KMS-11 (cell line): Measurements from ENCODE around the gene ALKBH8.

ENCODE experiments used
- H2AFZ ChIP-seq: fragments of 200-600 bp; sonication (generic); 2 replicates; pipeline ENCODE4 v1.6.1; 2016; ENCODE audit warnings: antibody characterized with exemption, mixed run types, low read depth
- H3K27ac ChIP-seq: fragments of 200-600 bp; sonication (generic); 2 replicates; pipeline ENCODE4 v1.6.1; 2016; ENCODE audit warnings: mild to moderate bottlenecking, mixed run types
- H3K27me3 ChIP-seq: fragments of 200-600 bp; sonication (generic); 2 replicates; pipeline ENCODE4 v1.6.1; 2017; ENCODE audit warnings: mild to moderate bottlenecking, low read depth, mixed run types, moderate library complexity; ENCODE audit not compliant: insufficient read depth
- H3K36me3 ChIP-seq: fragments of 200-600 bp; sonication (generic); 2 replicates; pipeline ENCODE4 v1.6.1; 2017; ENCODE audit warnings: mild to moderate bottlenecking, mixed run types; ENCODE audit not compliant: insufficient read depth
- H3K4me1 ChIP-seq: fragments of 200-600 bp; sonication (generic); 2 replicates; pipeline ENCODE4 v1.6.1; 2016; ENCODE audit warnings: mild to moderate bottlenecking, low read depth, mixed run types; ENCODE audit not compliant: poor library complexity, severe bottlenecking
- H3K4me2 ChIP-seq: fragments of 200-600 bp; sonication (generic); 2 replicates; pipeline ENCODE4 v1.7.0; 2016; ENCODE audit warnings: mild to moderate bottlenecking, mixed run types
- H3K4me3 ChIP-seq: fragments of 200-600 bp; sonication (generic); IDR thresholded peaks from 2 replicates; pipeline ENCODE4 v1.6.1; 2017; ENCODE audit warnings: low read depth, low read length, mixed read lengths; ENCODE audit not compliant: insufficient read depth
- H3K79me2 ChIP-seq: fragments of 200-600 bp; sonication (generic); 2 replicates; pipeline ENCODE4 v1.6.1; 2016; ENCODE audit warnings: low read depth, mixed run types; ENCODE audit not compliant: insufficient read depth
- H3K9ac ChIP-seq: fragments of 200-600 bp; sonication (generic); 2 replicates; pipeline ENCODE4 v1.6.1; 2016; ENCODE audit warnings: mild to moderate bottlenecking, mixed run types
- H4K20me1 ChIP-seq: fragments of 200-600 bp; sonication (generic); 2 replicates; pipeline ENCODE4 v1.6.1; 2016; ENCODE audit warnings: mild to moderate bottlenecking, mixed run types; ENCODE audit not compliant: insufficient read depth
- CTCF ChIP-seq: fragments of 200-600 bp; sonication (generic); conservative IDR thresholded peaks from 2 replicates; pipeline ENCODE4 v1.6.1; 2017; ENCODE audit warnings: low read depth, mild to moderate bottlenecking, antibody characterized with exemption, low read length, moderate library complexity, mixed read lengths

ALKBH8 gene

GRCh38 chr11:107562647-107563208 is 2.8 kb downstream of the ALKBH8 start:
- H3K4me3 ChIP-seq: no peak overlapping the region
- peaks cover 16% of the 10 kb centered on the region for H3K4me1 ChIP-seq
- TF ChIP-seq CTCF: no peak
- no peak overlapping the region for H3K27ac ChIP-seq
- H3K9ac ChIP-seq: no peak overlapping the region
- no peaks in the 10 kb centered on the region for H3K27me3 ChIP-seq
- no peak overlapping the region for H3K4me2 ChIP-seq
- no peaks in the 10 kb centered on the region; the same call in 1 of the 2 replicates for H3K79me2 ChIP-seq
- H4K20me1 ChIP-seq: no peaks in the 10 kb centered on the region
- H2AFZ ChIP-seq: no peak overlapping the region
- no peaks in the 10 kb centered on the region for H3K36me3 ChIP-seq

- no peaks in the 10 kb centered on the region for H3K36me3 ChIP-seq
- no peak overlapping the region for H2AFZ ChIP-seq
- peaks cover 16% of the 10 kb centered on the region for H3K4me1 ChIP-seq
- H3K4me2 ChIP-seq: no peak overlapping the region
- no peaks in the 10 kb centered on the region for H4K20me1 ChIP-seq
- no peak overlapping the region for H3K4me3 ChIP-seq
- H3K27ac ChIP-seq: no peak overlapping the region
- H3K9ac ChIP-seq: no peak overlapping the region
- no peak for TF ChIP-seq CTCF
- no peaks in the 10 kb centered on the region; the same call in 1 of the 2 replicates for H3K79me2 ChIP-seq
- no peaks in the 10 kb centered on the region for H3K27me3 ChIP-seq
Observed at GRCh38 chr11:107561688-107562087, 3.8 kb downstream of the ALKBH8 start.

GRCh38 chr11:107550304-107550703 is 15.2 kb downstream of the ALKBH8 start:
- Histone ChIP-seq H4K20me1 (no peaks in the 10 kb centered on the region), H3K27ac (no peak overlapping the region), H2AFZ (no peak overlapping the region), H3K4me3 (no peak overlapping the region), H3K9ac (no peak overlapping the region), H3K4me2 (no peak overlapping the region), H3K27me3 (no peaks in the 10 kb centered on the region), H3K36me3 (no peaks in the 10 kb centered on the region), H3K4me1 (no peaks in the 10 kb centered on the region), H3K79me2 (no peaks in the 10 kb centered on the region)
- TF ChIP-seq CTCF: no peak

GRCh38 chr11:107549954-107550285 is 15.6 kb downstream of the ALKBH8 start:
- Histone ChIP-seq H3K36me3 (no peaks in the 10 kb centered on the region), H2AFZ (no peak overlapping the region), H3K79me2 (no peaks in the 10 kb centered on the region), H3K27me3 (no peaks in the 10 kb centered on the region), H3K4me3 (no peak overlapping the region), H3K9ac (no peak overlapping the region), H3K27ac (no peak overlapping the region), H4K20me1 (no peaks in the 10 kb centered on the region), H3K4me2 (no peak overlapping the region), H3K4me1 (no peaks in the 10 kb centered on the region)
- TF ChIP-seq CTCF: no peak
